HL-60 (cell line): ENCODE measurements around the gene RCAN3.

Source experiments
- DNase-seq, 2 experiments: peaks; one replicate each; pipeline ENCODE4 v3.0.0-alpha.2; 2010 to 2020; ENCODE audit warnings: low read depth in 1 of 2, low spot score in 1 of 2
- H3K27ac ChIP-seq: fragments of 250-450 bp; sonication (Bioruptor Pico); replicated peaks from 2 replicates; pipeline ENCODE4 v1.5.1; 2020; ENCODE audit warnings: mild to moderate bottlenecking, moderate library complexity
- H3K27me3 ChIP-seq: fragments of 250-450 bp; sonication (Bioruptor Pico); 2 replicates; pipeline ENCODE4 v1.5.1; 2021; ENCODE audit warnings: mild to moderate bottlenecking, moderate library complexity; ENCODE audit not compliant: insufficient read depth, poor library complexity, severe bottlenecking
- H3K4me3 ChIP-seq: replicated peaks from 2 replicates; pipeline ENCODE4 v1.5.1; 2011; ENCODE audit warnings: mild to moderate bottlenecking, control low read depth, low read length; ENCODE audit not compliant: insufficient read depth
- CTCF ChIP-seq: IDR thresholded peaks from one replicate; pipeline ENCODE4 v1.5.1; 2011; ENCODE audit warnings: low read length, control low read depth, inconsistent platforms; ENCODE audit not compliant: insufficient read depth
- GABPA ChIP-seq: IDR thresholded peaks from 2 replicates; pipeline ENCODE4 v1.6.1; 2012; ENCODE audit warnings: low read depth
- POLR2AphosphoS5 ChIP-seq: IDR thresholded peaks from 2 replicates; pipeline ENCODE4 v1.6.1; 2012; ENCODE audit warnings: low read depth
- REST ChIP-seq: IDR thresholded peaks from 2 replicates; pipeline ENCODE4 v1.6.1; 2012; ENCODE audit warnings: low read depth; ENCODE audit not compliant: insufficient replicate concordance
- SPI1 ChIP-seq: IDR thresholded peaks from 2 replicates; pipeline ENCODE4 v1.6.1; 2012; ENCODE audit warnings: low read depth, mild to moderate bottlenecking, borderline replicate concordance

RCAN3 gene

GRCh38 chr1:24474193-24474592 lies 28.4 kb upstream of the RCAN3 start:
- H3K27ac ChIP-seq: no peak overlapping the region
- DNase-seq: no peak
- TF ChIP-seq REST (no peak), GABPA (no peak), SPI1 (no peak), POLR2AphosphoS5 (no peak), CTCF (no peak)

GRCh38 chr1:24475700-24476099 lies 26.9 kb upstream of the RCAN3 start:
- no peak for DNase-seq
- Histone ChIP-seq H3K27me3 (no peaks in the 10 kb centered on the region), H3K4me3 (no peak overlapping the region), H3K27ac (no peak overlapping the region)
- no peak for TF ChIP-seq REST
- TF ChIP-seq SPI1: no peak
- no peak for TF ChIP-seq POLR2AphosphoS5
- no peak for TF ChIP-seq GABPA
- TF ChIP-seq CTCF: no peak

More at GRCh38 chr1:24474193-24474592, 28.4 kb upstream of the RCAN3 start:
- H3K4me3 ChIP-seq: no peak overlapping the region
- H3K27me3 ChIP-seq: no peaks in the 10 kb centered on the region

- no peak overlapping the region for H3K27ac ChIP-seq
- DNase-seq: no peak
- TF ChIP-seq CTCF (no peak), REST (no peak), GABPA (no peak), SPI1 (no peak), POLR2AphosphoS5 (no peak)
Measured at GRCh38 chr1:24476571-24476970, 26.1 kb upstream of the RCAN3 start.

More at GRCh38 chr1:24476571-24476970, 26.1 kb upstream of the RCAN3 start:
- H3K4me3 ChIP-seq: no peak overlapping the region
- no peaks in the 10 kb centered on the region for H3K27me3 ChIP-seq
